Activated naive CD4-positive, alpha-beta T cell treated with anti-CD3 and anti-CD28 coated beads, Interleukin-2, amount 50 U/mL, for 24 hours (primary cell): ENCODE results near the gene DOLK.

ENCODE experiments used
- H3K27ac Mint-ChIP-seq: one replicate; pipeline ENCODE4 v1.8.0; 2021; ENCODE audit warnings: mild to moderate bottlenecking, mixed read lengths
- H3K27me3 Mint-ChIP-seq: one replicate; pipeline ENCODE4 v1.8.0; 2021; ENCODE audit warnings: mixed read lengths
- H3K36me3 Mint-ChIP-seq: one replicate; pipeline ENCODE4 v1.8.0; 2021; ENCODE audit warnings: mixed read lengths
- H3K4me1 Mint-ChIP-seq: one replicate; pipeline ENCODE4 v1.8.0; 2021; ENCODE audit warnings: mixed read lengths
- H3K4me3 Mint-ChIP-seq: one replicate; pipeline ENCODE4 v1.8.0; 2021; ENCODE audit warnings: mild to moderate bottlenecking, mixed read lengths
- H3K9me3 Mint-ChIP-seq: one replicate; pipeline ENCODE4 v1.8.0; 2021; ENCODE audit warnings: mixed read lengths

The DOLK gene

DNA sequence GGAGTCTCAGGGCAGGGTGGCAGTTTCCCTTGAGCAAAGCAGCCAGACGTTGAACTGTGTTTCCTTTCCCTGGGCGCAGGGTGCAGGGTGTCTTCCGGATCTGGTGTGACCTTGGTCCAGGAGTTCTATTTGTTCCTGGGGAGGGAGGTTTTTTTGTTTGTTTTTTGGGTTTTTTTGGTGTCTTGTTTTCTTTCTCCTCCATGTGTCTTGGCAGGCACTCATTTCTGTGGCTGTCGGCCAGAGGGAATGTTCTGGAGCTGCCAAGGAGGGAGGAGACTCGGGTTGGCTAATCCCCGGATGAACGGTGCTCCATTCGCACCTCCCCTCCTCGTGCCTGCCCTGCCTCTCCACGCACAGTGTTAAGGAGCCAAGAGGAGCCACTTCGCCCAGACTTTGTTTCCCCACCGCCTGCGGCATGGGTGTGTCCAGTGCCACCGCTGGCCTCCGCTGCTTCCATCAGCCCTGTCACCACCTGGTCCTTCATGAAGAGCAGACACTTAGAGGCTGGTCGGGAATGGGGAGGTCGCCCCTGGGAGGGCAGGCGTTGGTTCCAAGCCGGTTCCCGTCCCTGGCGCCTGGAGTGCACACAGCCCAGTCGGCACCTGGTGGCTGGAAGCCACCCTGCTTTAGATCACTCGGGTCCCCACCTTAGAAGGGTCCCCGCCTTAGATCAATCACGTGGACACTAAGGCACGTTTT lies 30.1 kb downstream of the DOLK start:
- no peaks in the 10 kb centered on the region for H3K9me3 Mint-ChIP-seq
- no peak overlapping the region for H3K4me3 Mint-ChIP-seq
- no peaks in the 10 kb centered on the region for H3K27me3 Mint-ChIP-seq
- H3K36me3 Mint-ChIP-seq, result peaks cover 13% of the 10 kb centered on the region
- peaks cover 31% of the 10 kb centered on the region for H3K4me1 Mint-ChIP-seq
- no peak overlapping the region for H3K27ac Mint-ChIP-seq

DNA sequence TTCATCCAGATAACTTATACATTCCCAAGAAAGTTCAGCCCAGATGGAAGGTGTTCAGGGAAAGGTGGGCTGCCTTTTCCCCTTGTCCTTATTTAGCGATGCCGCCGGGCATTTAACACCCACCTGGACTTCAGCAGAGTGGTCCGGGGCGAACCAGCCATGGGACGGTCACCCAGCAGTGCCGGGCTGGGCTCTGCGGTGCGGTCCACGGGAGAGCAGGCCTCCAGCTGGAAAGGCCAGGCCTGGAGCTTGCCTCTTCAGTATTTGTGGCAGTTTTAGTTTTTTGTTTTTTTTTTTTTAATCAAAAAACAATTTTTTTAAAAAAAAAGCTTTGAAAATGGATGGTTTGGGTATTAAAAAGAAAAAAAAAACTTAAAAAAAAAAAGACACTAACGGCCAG lies 30.7 kb downstream of the DOLK start:
- Mint-ChIP-seq H3K4me3 (no peak overlapping the region), H3K27me3 (no peaks in the 10 kb centered on the region), H3K27ac (no peak overlapping the region), H3K36me3 (peaks cover 13% of the 10 kb centered on the region), H3K4me1 (peaks cover 34% of the 10 kb centered on the region), H3K9me3 (no peaks in the 10 kb centered on the region)

DNA sequence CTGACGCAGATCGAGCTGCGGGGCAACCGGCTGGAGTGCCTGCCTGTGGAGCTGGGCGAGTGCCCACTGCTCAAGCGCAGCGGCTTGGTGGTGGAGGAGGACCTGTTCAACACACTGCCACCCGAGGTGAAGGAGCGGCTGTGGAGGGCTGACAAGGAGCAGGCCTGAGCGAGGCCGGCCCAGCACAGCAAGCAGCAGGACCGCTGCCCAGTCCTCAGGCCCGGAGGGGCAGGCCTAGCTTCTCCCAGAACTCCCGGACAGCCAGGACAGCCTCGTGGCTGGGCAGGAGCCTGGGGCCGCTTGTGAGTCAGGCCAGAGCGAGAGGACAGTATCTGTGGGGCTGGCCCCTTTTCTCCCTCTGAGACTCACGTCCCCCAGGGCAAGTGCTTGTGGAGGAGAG lies 31.2 kb downstream of the DOLK start:
- peaks cover 36% of the 10 kb centered on the region for H3K4me1 Mint-ChIP-seq
- no peaks in the 10 kb centered on the region for H3K27me3 Mint-ChIP-seq
- H3K9me3 Mint-ChIP-seq, result no peaks in the 10 kb centered on the region
- peaks cover 13% of the 10 kb centered on the region for H3K36me3 Mint-ChIP-seq
- H3K4me3 Mint-ChIP-seq, result no peak overlapping the region
- H3K27ac Mint-ChIP-seq, result no peak overlapping the region

DNA sequence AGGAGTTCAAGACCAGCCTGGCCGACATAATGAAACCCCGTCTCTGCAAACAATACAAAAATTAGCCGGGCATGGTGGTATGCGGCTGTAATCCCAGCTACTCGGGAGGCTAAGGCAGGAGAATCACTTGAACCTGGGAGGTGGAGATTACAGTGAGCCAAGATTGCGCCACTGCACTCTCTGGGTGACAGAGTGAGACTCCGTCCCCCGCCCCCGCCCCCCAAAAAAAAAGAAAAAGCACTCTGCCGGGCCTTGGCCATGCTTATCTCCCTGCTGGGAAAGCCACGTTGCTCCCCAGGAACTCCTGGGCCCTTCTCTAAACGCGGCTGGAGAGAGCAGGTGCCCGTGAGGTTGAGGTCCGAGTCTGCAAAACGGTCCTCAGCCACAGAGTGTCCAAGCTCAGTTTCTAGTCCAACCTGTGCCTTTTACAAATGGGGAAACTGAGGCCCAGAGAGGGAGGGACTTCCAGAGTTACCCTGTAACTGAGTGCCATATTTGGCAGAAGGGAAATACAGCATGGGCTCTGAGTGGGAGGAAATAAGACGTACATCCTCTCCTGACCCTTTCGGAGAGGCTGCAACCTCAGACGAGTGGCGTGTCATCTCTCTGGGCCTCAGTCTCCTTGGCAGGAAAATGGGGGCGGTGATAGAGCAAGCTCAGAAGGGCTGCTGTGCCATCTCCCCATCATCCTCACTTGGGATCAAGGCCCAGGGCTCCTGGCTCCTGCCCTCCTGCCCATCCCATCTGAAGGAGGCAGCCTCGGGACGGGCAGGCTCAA lies 33.2 kb downstream of the DOLK start:
- peaks cover 49% of the 10 kb centered on the region for H3K4me1 Mint-ChIP-seq
- peaks cover 14% of the 10 kb centered on the region for H3K36me3 Mint-ChIP-seq
- no peak overlapping the region for H3K4me3 Mint-ChIP-seq
- no peaks in the 10 kb centered on the region for H3K27me3 Mint-ChIP-seq
- no peak overlapping the region for H3K27ac Mint-ChIP-seq
- H3K9me3 Mint-ChIP-seq, result no peaks in the 10 kb centered on the region

DNA sequence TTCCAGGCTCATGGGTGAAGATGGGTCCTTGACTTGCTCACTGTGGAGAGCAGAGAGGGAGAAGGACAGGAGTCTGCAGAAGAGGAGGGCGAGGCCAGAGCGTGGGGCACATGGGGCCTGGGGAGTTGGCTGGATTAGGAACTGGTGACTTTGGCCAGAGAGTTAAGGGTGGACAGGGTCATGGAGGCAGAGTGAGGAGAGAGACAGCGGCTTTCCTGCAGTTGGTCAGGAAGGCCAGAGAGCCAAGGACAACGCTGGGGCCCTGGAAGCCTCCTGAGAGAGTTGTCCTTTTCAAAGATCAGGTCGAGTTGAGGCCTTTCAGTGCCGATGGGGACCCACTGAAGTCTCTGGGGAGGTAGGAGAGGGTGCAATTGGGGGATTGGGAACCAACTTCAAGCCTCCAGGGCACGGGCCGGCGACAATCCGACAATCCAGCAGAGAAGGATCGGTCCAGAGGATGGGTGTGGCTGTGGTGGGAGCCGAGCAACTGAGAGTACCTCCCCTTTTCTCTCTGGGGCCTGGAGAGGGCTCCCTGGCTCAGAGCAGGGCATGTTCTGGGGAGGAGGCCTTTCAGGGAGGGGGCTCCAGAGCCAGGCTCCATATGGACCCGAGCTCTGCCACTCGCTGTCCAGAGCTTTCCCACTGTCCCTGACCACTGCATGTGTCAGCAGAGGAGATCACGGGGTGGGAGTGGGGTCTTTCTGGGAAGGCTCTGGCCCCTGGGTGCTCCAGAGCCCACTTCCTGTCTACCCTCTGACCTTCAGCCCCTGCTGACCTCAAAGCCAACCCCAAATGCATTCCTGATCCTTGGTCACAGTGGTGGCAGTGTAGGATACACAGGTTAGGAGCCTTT lies 34.1 kb downstream of the DOLK start:
- Mint-ChIP-seq H3K4me1 (peaks cover 55% of the 10 kb centered on the region), H3K27me3 (no peaks in the 10 kb centered on the region), H3K36me3 (peaks cover 18% of the 10 kb centered on the region), H3K27ac (peak overlapping the region; percentile 79), H3K4me3 (no peak overlapping the region), H3K9me3 (no peaks in the 10 kb centered on the region)

DNA sequence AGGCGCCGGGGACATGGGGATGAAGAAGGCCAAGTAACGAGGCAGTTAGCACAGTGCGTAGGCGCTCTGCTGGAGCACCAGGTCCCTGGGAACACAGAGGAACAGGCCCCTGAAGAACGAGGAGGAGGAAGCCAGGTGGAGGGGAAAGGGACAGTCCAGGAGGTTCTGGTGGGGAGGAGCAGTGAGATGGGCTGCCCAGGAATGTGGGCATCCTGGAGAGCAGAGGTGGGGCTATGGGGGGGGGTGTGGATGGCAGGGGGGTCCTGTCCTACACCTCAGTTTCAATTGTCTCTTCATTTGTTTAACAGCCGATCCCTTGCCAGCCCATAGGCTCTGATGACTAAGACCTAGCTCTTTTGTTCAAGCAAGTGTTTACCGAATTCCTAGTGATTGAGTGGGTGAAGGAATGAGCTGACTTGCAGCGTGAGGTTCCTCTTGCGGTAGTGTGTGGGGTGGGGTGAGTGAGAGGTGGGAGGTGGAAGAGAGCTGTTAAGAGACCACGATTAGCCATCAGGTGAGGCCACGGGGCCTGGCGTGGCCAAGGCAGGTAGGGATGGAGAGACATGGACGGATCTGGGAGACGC lies 35.0 kb downstream of the DOLK start:
- Mint-ChIP-seq H3K4me1 (peaks cover 62% of the 10 kb centered on the region), H3K9me3 (no peaks in the 10 kb centered on the region), H3K27ac (peak overlapping the region; percentile 79), H3K27me3 (no peaks in the 10 kb centered on the region), H3K4me3 (peak overlapping the region; percentile 23), H3K36me3 (peaks cover 19% of the 10 kb centered on the region)

DNA sequence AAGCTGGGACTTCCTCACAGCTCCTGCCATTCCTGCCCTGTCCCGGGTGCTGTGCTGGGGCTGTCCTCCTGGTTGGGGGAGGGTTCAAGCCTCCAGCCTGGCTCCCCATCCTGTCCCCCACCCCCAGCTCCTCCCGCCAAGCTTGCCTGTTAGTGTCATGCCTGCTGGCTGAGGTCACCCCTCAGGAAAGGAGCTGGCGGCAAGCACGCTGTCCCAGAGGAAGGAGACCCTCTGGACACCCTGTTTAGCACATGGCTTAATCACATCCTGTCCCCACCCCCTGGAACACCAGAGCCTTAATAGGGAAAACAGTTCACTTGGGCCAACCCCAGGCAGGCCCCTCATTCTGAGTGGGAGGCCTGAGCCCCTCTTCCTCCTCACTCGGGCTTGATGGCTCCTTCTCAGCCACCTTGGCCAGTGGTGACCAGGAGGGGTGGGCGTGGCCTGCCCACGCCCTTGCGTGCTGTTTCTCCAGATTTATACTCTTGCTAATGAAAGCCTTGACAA lies 35.8 kb downstream of the DOLK start:
- H3K36me3 Mint-ChIP-seq, result peaks cover 17% of the 10 kb centered on the region
- peak overlapping the region; percentile 23 for H3K4me3 Mint-ChIP-seq
- peaks cover 69% of the 10 kb centered on the region for H3K4me1 Mint-ChIP-seq
- no peak overlapping the region for H3K27ac Mint-ChIP-seq
- no peaks in the 10 kb centered on the region for H3K27me3 Mint-ChIP-seq
- H3K9me3 Mint-ChIP-seq, result no peaks in the 10 kb centered on the region

DNA sequence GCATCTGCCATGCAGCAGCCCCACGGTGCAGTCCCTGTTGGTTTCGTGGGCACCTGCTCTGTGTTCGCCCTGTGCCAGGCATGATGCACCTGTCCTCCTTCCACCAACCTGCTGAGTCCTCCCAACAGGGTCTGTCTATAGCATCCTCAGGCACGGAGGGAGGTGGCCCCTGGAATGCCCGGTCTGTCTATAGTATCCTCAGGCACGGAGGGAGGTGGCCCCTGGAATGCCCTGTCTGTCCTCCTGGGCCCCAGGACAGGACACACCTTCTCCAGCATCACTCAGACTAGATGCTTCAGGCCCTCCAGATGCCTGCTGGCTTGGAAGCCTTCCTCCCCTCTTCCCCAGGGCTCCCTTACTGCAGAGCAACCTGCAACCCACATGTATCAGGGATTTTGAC lies 36.5 kb downstream of the DOLK start:
- H3K4me1 Mint-ChIP-seq, result peaks cover 72% of the 10 kb centered on the region

DNA sequence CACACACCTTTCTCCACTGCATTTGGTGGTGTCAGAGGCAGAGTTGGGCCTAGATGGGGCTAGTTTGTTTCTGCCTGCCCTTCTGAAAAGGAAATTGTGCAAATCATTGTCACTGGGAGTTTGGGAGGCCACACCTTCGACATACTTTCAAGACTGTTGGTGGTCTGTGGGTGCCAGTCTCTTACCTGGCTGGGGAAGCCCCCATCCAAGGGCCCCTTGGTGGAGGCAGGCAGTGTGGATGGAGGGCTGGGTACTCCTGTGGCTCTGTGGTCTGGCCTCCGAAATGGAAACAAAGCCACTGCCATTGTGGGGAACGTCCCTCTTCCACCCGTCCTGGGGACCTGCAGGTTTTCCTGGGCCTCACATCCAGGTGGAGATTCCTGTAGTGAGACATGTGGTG lies 37.5 kb downstream of the DOLK start:
- H3K36me3 Mint-ChIP-seq, result peaks cover 14% of the 10 kb centered on the region
- no peaks in the 10 kb centered on the region for H3K27me3 Mint-ChIP-seq
- H3K4me3 Mint-ChIP-seq, result no peak overlapping the region
- no peak overlapping the region for H3K27ac Mint-ChIP-seq
- H3K4me1 Mint-ChIP-seq, result peaks cover 79% of the 10 kb centered on the region
- H3K9me3 Mint-ChIP-seq, result no peaks in the 10 kb centered on the region

More for the DNA sequence above, 36.5 kb downstream of the DOLK start:
- H3K4me3 Mint-ChIP-seq, result no peak overlapping the region
- H3K27ac Mint-ChIP-seq, result peak overlapping the region; percentile 19
- H3K36me3 Mint-ChIP-seq, result peaks cover 16% of the 10 kb centered on the region
- H3K27me3 Mint-ChIP-seq, result no peaks in the 10 kb centered on the region
- H3K9me3 Mint-ChIP-seq, result no peaks in the 10 kb centered on the region

DNA sequence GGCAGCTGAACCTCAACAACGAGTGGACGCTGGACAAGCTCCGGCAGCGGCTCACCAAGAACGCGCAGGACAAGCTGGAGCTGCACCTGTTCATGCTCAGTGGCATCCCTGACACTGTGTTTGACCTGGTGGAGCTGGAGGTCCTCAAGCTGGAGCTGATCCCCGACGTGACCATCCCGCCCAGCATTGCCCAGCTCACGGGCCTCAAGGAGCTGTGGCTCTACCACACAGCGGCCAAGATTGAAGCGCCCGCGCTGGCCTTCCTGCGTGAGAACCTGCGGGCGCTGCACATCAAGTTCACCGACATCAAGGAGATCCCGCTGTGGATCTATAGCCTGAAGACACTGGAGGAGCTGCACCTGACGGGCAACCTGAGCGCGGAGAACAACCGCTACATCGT lies 39.0 kb downstream of the DOLK start:
- H3K4me3 Mint-ChIP-seq, result no peak overlapping the region
- H3K27ac Mint-ChIP-seq, result no peak overlapping the region
- H3K36me3 Mint-ChIP-seq, result peaks cover 14% of the 10 kb centered on the region
- H3K4me1 Mint-ChIP-seq, result peaks cover 78% of the 10 kb centered on the region
- no peaks in the 10 kb centered on the region for H3K9me3 Mint-ChIP-seq
- H3K27me3 Mint-ChIP-seq, result no peaks in the 10 kb centered on the region

DNA sequence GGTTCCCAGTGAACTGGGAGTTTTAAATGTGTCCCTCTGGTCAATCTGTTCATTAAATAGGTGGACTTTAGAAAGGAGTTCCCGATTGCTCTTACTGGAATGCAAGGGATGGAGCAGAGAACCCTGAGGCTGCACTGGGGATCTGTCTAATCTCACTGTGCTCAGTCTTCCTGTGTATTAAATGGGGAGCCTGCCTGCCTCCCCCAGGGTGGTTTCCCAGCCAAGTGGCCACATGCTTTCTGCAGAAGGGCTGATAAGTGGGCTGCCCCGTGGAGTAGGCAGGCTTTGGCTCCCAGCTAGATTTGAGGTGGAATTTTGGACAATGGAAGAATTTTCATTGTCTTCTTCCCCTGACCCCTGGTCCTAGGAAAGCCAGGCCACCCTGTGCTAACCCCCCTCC lies 40.7 kb downstream of the DOLK start:
- no peak overlapping the region for H3K27ac Mint-ChIP-seq
- peaks cover 78% of the 10 kb centered on the region for H3K4me1 Mint-ChIP-seq
- H3K9me3 Mint-ChIP-seq, result no peaks in the 10 kb centered on the region
- no peaks in the 10 kb centered on the region for H3K27me3 Mint-ChIP-seq
- H3K36me3 Mint-ChIP-seq, result peaks cover 8% of the 10 kb centered on the region
- H3K4me3 Mint-ChIP-seq, result no peak overlapping the region

DNA sequence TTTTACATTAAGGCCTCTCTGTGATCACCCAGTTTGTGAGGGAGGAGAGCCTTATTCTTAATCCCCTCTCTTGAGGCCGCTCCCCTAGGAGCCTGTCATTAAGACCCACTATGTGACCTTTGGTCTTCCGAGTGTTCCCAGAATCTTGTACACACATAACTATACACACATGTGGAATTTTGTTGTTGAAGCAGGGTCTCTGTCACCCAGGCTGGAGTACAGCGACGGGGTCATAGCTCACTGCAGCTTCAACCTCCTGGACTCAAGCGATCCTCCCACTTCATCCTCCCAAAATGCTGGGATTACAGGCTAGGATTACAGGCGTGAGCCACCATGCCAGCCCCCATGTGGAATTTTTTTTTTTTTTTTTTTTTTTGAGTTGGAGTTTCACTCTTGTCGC lies 41.4 kb downstream of the DOLK start:
- no peak overlapping the region for H3K27ac Mint-ChIP-seq
- H3K4me1 Mint-ChIP-seq, result peaks cover 75% of the 10 kb centered on the region
- no peak overlapping the region for H3K4me3 Mint-ChIP-seq

DNA sequence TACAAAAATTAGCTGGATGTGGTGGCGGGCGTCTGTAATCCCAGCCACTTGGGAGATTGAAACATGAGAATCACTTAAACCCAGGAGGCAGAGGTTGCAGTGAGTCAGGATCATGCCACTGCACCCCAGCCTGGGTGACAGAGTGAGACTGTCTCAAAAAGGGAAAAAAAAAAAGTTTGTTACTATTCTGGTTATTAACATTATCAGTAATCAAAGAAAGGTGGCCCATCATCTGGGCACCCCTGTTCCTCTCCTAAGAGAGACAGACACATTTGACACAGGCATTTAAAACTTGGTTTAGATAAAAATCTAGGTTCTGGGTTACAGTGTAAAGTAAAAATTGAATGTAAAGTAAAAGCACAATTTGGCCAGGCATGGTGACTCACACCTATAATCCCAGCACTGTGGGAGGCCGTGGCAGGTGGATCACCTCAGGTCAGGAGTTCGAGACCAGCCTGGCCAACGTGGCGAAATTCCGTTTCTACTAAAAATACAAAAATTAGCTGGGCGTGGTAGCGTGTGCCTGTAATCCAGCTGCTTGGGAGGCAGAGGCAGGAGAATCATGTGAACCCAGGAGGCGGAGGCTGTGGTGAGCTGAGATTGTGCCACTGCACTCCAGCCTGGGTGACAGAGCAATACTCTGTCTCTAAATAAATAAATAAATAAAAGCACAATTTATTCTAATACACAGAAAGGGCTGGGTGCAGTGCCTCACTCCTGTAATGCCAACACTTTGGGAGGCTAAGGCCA lies 43.4 kb downstream of the DOLK start:
- Mint-ChIP-seq H3K9me3 (no peaks in the 10 kb centered on the region), H3K4me3 (peak overlapping the region; percentile 39), H3K36me3 (peaks cover 5% of the 10 kb centered on the region), H3K27me3 (no peaks in the 10 kb centered on the region), H3K27ac (peak overlapping the region; percentile 51), H3K4me1 (peaks cover 76% of the 10 kb centered on the region)

More for the DNA sequence above, 41.4 kb downstream of the DOLK start:
- peaks cover 8% of the 10 kb centered on the region for H3K36me3 Mint-ChIP-seq
- H3K27me3 Mint-ChIP-seq, result no peaks in the 10 kb centered on the region
- H3K9me3 Mint-ChIP-seq, result no peaks in the 10 kb centered on the region

DNA sequence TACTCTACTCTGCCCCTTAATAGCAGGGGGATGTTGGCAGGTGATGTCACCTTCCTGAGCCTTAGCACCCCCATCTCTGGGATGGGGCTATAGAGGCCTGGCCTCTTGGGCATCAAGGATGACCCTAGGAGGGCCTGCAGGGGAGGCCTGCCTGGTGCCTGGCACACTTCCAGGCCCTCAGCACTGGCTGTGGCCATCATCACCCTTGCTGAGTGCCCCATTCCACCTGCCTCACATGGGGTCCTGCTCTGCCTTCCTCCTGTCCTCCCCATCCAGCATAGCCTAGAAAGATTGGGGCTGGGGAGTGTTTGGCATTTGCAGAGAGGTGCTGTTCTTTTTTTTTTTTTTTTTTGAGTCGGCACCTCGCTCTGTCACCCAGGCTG lies 44.3 kb downstream of the DOLK start:
- no peaks in the 10 kb centered on the region for H3K9me3 Mint-ChIP-seq
- H3K27me3 Mint-ChIP-seq, result no peaks in the 10 kb centered on the region
- peak overlapping the region; percentile 72 for H3K4me3 Mint-ChIP-seq
- peaks cover 77% of the 10 kb centered on the region for H3K4me1 Mint-ChIP-seq
- H3K36me3 Mint-ChIP-seq, result peaks cover 6% of the 10 kb centered on the region
- H3K27ac Mint-ChIP-seq, result peak overlapping the region; percentile 88
